Kidney (tissue), 14 donors: ENCODE data around the gene TMEM44. TPM values are rescaled to one million over a fixed set of nuclear protein-coding genes. Genes with fewer than 3 reads are reported as not detected.

Experiments
- DNase-seq, 5 donors: peaks; one replicate each; pipeline ENCODE4 v3.0.0-alpha.2; 2013 to 2020
- FAIRE-seq: peaks from 2 replicates; lab custom pipeline; 2012; peaks lifted over from hg19 to GRCh38; lab: Jason Lieb, UNC
- H3K27ac ChIP-seq, 2 donors: one replicate each; pipeline ENCODE4 v1.7.0; 2013; ENCODE audit warnings: low read depth in 2 of 2, low read length in 2 of 2, inconsistent platforms in 1 of 2
- H3K27me3 ChIP-seq: one replicate; pipeline ENCODE4 v1.7.1; 2013; ENCODE audit warnings: low read length, inconsistent platforms; ENCODE audit not compliant: control insufficient read depth, insufficient read depth
- H3K36me3 ChIP-seq, 3 donors: one replicate each; pipeline versions ENCODE4 v1.7.0 to v1.7.1; 2013; ENCODE audit warnings: low read length in 3 of 3, control low read depth in 1 of 3, inconsistent platforms in 1 of 3; ENCODE audit not compliant: insufficient read depth in 3 of 3, control insufficient read depth in 2 of 3
- H3K4me1 ChIP-seq, 3 donors: one replicate each; pipeline versions ENCODE4 v1.7.0 to v1.7.1; 2013; ENCODE audit warnings: low read length in 3 of 3, inconsistent platforms in 1 of 3, low read depth in 1 of 3; ENCODE audit not compliant: control insufficient read depth in 2 of 3, insufficient read depth in 2 of 3
- H3K4me3 ChIP-seq, 3 donors: one replicate each; pipeline versions ENCODE4 v1.7.0 to v1.8.1; 2013; ENCODE audit warnings: low read length in 3 of 3, control low read depth in 1 of 3, inconsistent platforms in 1 of 3
- H3K9ac ChIP-seq, 3 donors: one replicate each; pipeline versions ENCODE4 v1.7.0 to v1.7.1; 2013; ENCODE audit warnings: low read length in 3 of 3, control low read depth in 1 of 3, inconsistent platforms in 1 of 3
- H3K9me3 ChIP-seq, 3 donors: one replicate each; pipeline versions ENCODE4 v1.7.0 to v1.7.1; 2013; ENCODE audit warnings: low read length in 3 of 3, control low read depth in 1 of 3, inconsistent platforms in 1 of 3; ENCODE audit not compliant: control insufficient read depth in 2 of 3, insufficient read depth in 1 of 3
- intact Hi-C: fragments of 100-400 bp; cut with DNase I; formaldehyde crosslinking; loops from one replicate; pipeline ENCODE4 v1.11.1; 2022
- polyA plus RNA-seq: library from polyadenylated mRNA; stranded (reverse); fragments of 350-450 nt; fragmentation: Illumina TruSeq; extraction: RNeasy Lipid Tissue Mini Kit (QIAGEN cat#74804); gene quantifications from one replicate; pipeline ENCODE4 v1.2.3, GENCODE V29; 2014; ENCODE audit warnings: low read depth, low replicate concordance; ENCODE audit not compliant: insufficient read depth
- total RNA-seq: library from RNA; stranded (reverse); fragmentation: NEBNext Ultra II Directional; extraction: Animal tissue kit (Norgen Biotek cat#: 25700); gene quantifications from one replicate; pipeline ENCODE4 v1.2.1, GENCODE V29; 2021
- TF ChIP-seq, protein P1 (sequence below): IDR thresholded peaks from 3 replicates; pipeline ENCODE4 v1.5.1; 2012; ENCODE audit warnings: mild to moderate bottlenecking, moderate library complexity, borderline replicate concordance; ENCODE audit not compliant: insufficient read depth; ENCODE audit errors: extremely low read depth
- donor health status: control.
- donor health status: control.
- donor health status: control.
- donor health status: control.
- donor health status: control.
- donor health status: DM: yes; HTN: yes; CAD: no.
- donor health status: Normal renal cell carcinoma (clear cell type).

Gene TMEM44
- total and polyA plus RNA-seq, 2 donors from 2014 or later, result 7.0 to 15.7 TPM

DNA sequence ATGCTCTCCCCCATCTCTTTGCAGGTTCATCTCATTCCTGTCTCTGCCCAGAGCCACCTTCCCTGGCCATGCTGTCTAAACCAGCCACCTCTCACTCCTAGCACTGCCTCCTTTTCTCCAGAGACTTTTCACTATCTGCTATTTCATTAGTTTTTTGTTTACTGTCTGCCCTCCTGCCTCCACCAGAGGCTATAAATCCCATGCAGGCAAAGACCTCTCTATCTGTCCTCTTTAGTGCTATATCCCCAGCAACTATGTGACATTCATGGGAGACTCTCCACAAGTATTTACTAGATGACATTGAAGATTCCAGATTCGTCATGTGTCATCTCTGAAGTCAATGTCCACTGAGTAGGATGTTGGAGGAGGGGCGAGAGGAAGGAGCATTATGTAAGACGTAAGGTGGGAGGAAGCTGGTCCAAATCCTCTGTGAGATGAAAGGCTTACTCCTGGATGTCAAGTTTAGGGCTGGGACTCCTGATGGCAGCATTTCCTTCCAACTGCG, 49.0 kb upstream of the TMEM44 start:
- no peak overlapping the region for H3K9ac ChIP-seq
- H3K4me3 ChIP-seq, result peak overlapping the region in 1 of 3 donors; percentile 9
- no peaks in the 10 kb centered on the region for H3K36me3 ChIP-seq
- TF ChIP-seq, protein P1, sequence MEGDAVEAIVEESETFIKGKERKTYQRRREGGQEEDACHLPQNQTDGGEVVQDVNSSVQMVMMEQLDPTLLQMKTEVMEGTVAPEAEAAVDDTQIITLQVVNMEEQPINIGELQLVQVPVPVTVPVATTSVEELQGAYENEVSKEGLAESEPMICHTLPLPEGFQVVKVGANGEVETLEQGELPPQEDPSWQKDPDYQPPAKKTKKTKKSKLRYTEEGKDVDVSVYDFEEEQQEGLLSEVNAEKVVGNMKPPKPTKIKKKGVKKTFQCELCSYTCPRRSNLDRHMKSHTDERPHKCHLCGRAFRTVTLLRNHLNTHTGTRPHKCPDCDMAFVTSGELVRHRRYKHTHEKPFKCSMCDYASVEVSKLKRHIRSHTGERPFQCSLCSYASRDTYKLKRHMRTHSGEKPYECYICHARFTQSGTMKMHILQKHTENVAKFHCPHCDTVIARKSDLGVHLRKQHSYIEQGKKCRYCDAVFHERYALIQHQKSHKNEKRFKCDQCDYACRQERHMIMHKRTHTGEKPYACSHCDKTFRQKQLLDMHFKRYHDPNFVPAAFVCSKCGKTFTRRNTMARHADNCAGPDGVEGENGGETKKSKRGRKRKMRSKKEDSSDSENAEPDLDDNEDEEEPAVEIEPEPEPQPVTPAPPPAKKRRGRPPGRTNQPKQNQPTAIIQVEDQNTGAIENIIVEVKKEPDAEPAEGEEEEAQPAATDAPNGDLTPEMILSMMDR, result no peak
- H3K4me1 ChIP-seq, result peaks cover 0 to 15% (median 0%) of the 10 kb centered on the region in 3 donors
- DNase-seq, result no peak
- intact Hi-C loops, result loop anchor here (10.0 kb wide), 1 partner anchor 423 kb away; no protein-coding TSS in a partner anchor
- H3K9me3 ChIP-seq, result no peaks in the 10 kb centered on the region
- H3K27me3 ChIP-seq, result no peaks in the 10 kb centered on the region
- no peak for FAIRE-seq
- no peak overlapping the region for H3K27ac ChIP-seq

DNA sequence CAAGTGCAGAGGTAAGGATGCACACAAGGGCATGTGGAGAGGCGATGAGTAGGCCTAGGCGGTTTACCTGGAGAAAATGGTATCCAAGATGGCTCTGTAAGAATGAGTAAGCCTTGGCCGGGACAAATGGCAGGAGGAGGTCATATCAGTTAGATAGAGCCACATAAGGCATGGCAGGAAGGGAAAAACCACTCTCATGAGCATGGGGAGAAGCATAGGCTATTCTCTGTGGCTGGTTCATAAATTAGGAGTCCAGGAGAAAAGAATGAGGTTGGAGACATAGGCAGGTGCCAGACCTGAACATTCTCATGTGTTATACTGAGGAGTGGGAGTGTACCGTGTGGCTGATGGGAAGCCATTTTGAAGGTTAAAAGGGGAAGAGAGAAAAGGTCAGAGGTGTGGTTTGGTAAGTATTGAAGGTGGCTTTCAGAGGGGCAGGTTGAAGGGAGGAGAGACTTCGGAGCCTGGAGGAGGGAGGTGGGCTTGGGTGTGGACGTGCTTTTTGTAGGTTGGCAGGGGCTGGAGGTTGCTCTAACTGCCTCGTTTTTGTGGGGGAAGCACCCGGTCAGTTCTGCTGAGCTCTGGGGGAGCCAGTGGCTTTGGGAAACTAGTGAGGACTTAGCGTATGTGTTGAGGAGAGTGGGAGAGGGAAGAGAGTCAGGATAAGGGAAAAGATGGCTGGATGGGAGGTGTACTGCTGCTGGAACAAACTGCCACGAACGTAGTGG, 47.8 kb upstream of the TMEM44 start:
- Histone ChIP-seq H3K9ac (no peak overlapping the region), H3K27me3 (no peaks in the 10 kb centered on the region), H3K27ac (no peak overlapping the region), H3K9me3 (no peaks in the 10 kb centered on the region), H3K4me3 (no peak overlapping the region), H3K36me3 (no peaks in the 10 kb centered on the region), H3K4me1 (peaks cover 0 to 7% (median 0%) of the 10 kb centered on the region in 3 donors)
- DNase-seq (no peak), FAIRE-seq (no peak)
- intact Hi-C loops, result loop anchor here (10.0 kb wide), 1 partner anchor 424 kb away; no protein-coding TSS in a partner anchor
- TF ChIP-seq, protein P1, result no peak

- Histone ChIP-seq H3K4me1 (no peaks in the 10 kb centered on the region), H3K36me3 (no peaks in the 10 kb centered on the region), H3K27ac (no peak overlapping the region), H3K4me3 (no peak overlapping the region), H3K9me3 (no peaks in the 10 kb centered on the region), H3K9ac (no peak overlapping the region), H3K27me3 (no peaks in the 10 kb centered on the region)
- FAIRE-seq (no peak), DNase-seq (no peak)
- intact Hi-C loops, result no loop called here
- TF ChIP-seq, protein P1, result no peak
These were observed 43.3 kb upstream of the TMEM44 start for GRCh38 chr3:194676471-194676870.
